ENCODE data around the gene SLC26A1.

The SLC26A1 gene

GRCh38 chr4:1013225-1014073 lies 20.2 kb upstream of the SLC26A1 start:
- TF ChIP-seq CTCF (conservative IDR thresholded peaks at IDR 0.05; ENCODE audit: low read depth, low read length): no peak
- DNase-seq (ENCODE audit: low read depth): no peak
- no peak overlapping the region for H3K4me3 ChIP-seq (ENCODE audit: low read depth, low read length)

GRCh38 chr4:1012034-1012739 lies 19.0 kb upstream of the SLC26A1 start:
- TF ChIP-seq CTCF (conservative IDR thresholded peaks at IDR 0.05; ENCODE audit: low read depth, low read length): no peak
- DNase-seq (ENCODE audit: low read depth): peak; percentile 36
- peak overlapping the region; percentile 62 for H3K4me3 ChIP-seq (ENCODE audit: low read depth, low read length)

- no peak for DNase-seq (ENCODE audit: low read depth)
- no peak for TF ChIP-seq CTCF (conservative IDR thresholded peaks at IDR 0.05; ENCODE audit: low read depth, low read length)
- H3K4me3 ChIP-seq (ENCODE audit: low read depth, low read length): peak overlapping the region; percentile 62
Measured at GRCh38 chr4:1011666-1012033, 18.4 kb upstream of the SLC26A1 start.

GRCh38 chr4:1011022-1011665 lies 17.9 kb upstream of the SLC26A1 start, which contains the start of gene FGFRL1:
Gene FGFRL1, plus strand, starts transcription at chr4:1011626. Its CDS starts 860 bp downstream, at chr4:1012486.
- peak within 1 kb of the TSS; percentile 62 for H3K4me3 ChIP-seq (ENCODE audit: low read depth, low read length)
- no peak for TF ChIP-seq CTCF (conservative IDR thresholded peaks at IDR 0.05; ENCODE audit: low read depth, low read length)

GRCh38 chr4:1010395-1011021 lies 17.3 kb upstream of the SLC26A1 start:
- H3K4me3 ChIP-seq (ENCODE audit: low read depth, low read length): peak overlapping the region; percentile 52
- peak; percentile 87 for DNase-seq (ENCODE audit: low read depth)
- no peak for TF ChIP-seq CTCF (conservative IDR thresholded peaks at IDR 0.05; ENCODE audit: low read depth, low read length)

More at GRCh38 chr4:1011022-1011665, 17.9 kb upstream of the SLC26A1 start, which contains the start of gene FGFRL1:
- DNase-seq (ENCODE audit: low read depth): peak; percentile 87

GRCh38 chr4:1009542-1010394 lies 16.6 kb upstream of the SLC26A1 start:
- H3K4me3 ChIP-seq (ENCODE audit: low read depth, low read length): peak overlapping the region; percentile 62

More at GRCh38 chr4:1009542-1010394, 16.6 kb upstream of the SLC26A1 start:
- peak; percentile 61 for DNase-seq (ENCODE audit: low read depth)
- peak; percentile 23 for TF ChIP-seq CTCF (conservative IDR thresholded peaks at IDR 0.05; ENCODE audit: low read depth, low read length)
